ENCODE measurements around the gene NTMT2. TPM values are rescaled to one million over a fixed set of nuclear protein-coding genes. Genes with fewer than 3 reads are reported as not detected.
"Not testable (repeated sequence)": the region's sequence is repeated elsewhere in the genome, so short reads cannot be mapped to it uniquely, and the experiment has no call there.

NTMT2 gene
- total RNA-seq, 1 donor from 2014 or later: not detected

- no peak overlapping the region for H3K4me3 Mint-ChIP-seq
- no peaks in the 10 kb centered on the region for H3K27me3 Mint-ChIP-seq (ENCODE audit: low read depth)
- H3K4me1 Mint-ChIP-seq: peaks cover 5% of the 10 kb centered on the region
- H3K27ac Mint-ChIP-seq: no peak overlapping the region
- no peak for DNase-seq (ENCODE audit: low spot score in 2 of 2, unreplicated experiment in 2 of 2)
- peaks cover 30% of the 10 kb centered on the region for H3K9me3 Mint-ChIP-seq
- TF ChIP-seq CTCF (IDR thresholded peaks at IDR 0.05; ENCODE audit: unreplicated experiment): no peak
- no peaks in the 10 kb centered on the region for H3K36me3 Mint-ChIP-seq
Measured at GRCh38 chr1:170157820-170158219, 12.1 kb downstream of the NTMT2 start.

GRCh38 chr1:170162459-170163246 is 16.9 kb downstream of the NTMT2 start:
- Mint-ChIP-seq H3K4me1 (peaks cover 24% of the 10 kb centered on the region), H3K9me3 (peaks cover 16% of the 10 kb centered on the region), H3K36me3 (no peaks in the 10 kb centered on the region), H3K27me3 (ENCODE audit: low read depth) (no peaks in the 10 kb centered on the region), H3K4me3 (no peak overlapping the region), H3K27ac (peak overlapping the region; percentile 64)
- no peak for TF ChIP-seq CTCF (IDR thresholded peaks at IDR 0.05; ENCODE audit: unreplicated experiment)
- DNase-seq (ENCODE audit: low spot score in 2 of 2, unreplicated experiment in 2 of 2): no peak

- no peak for DNase-seq (ENCODE audit: low spot score in 2 of 2, unreplicated experiment in 2 of 2)
- H3K4me3 Mint-ChIP-seq: no peak overlapping the region
- H3K27ac Mint-ChIP-seq: peak overlapping the region; percentile 22
- no peak for TF ChIP-seq CTCF (IDR thresholded peaks at IDR 0.05; ENCODE audit: unreplicated experiment)
- peaks cover 33% of the 10 kb centered on the region for H3K4me1 Mint-ChIP-seq
- H3K36me3 Mint-ChIP-seq: no peaks in the 10 kb centered on the region
- H3K9me3 Mint-ChIP-seq: peaks cover 4% of the 10 kb centered on the region
- no peaks in the 10 kb centered on the region for H3K27me3 Mint-ChIP-seq (ENCODE audit: low read depth)
Measured at GRCh38 chr1:170164103-170164763, 18.5 kb downstream of the NTMT2 start.

GRCh38 chr1:170166518-170167180 is 20.9 kb downstream of the NTMT2 start:
- no peak for TF ChIP-seq CTCF (IDR thresholded peaks at IDR 0.05; ENCODE audit: unreplicated experiment)
- Mint-ChIP-seq H3K27ac (no peak overlapping the region), H3K36me3 (peaks cover 5% of the 10 kb centered on the region), H3K4me1 (peaks cover 33% of the 10 kb centered on the region), H3K27me3 (ENCODE audit: low read depth) (no peaks in the 10 kb centered on the region), H3K9me3 (peaks cover 20% of the 10 kb centered on the region), H3K4me3 (no peak overlapping the region)
- DNase-seq (ENCODE audit: low spot score in 2 of 2, unreplicated experiment in 2 of 2): no peak

GRCh38 chr1:170168265-170168664 is 22.5 kb downstream of the NTMT2 start:
- TF ChIP-seq CTCF (IDR thresholded peaks at IDR 0.05; ENCODE audit: unreplicated experiment): no peak
- H3K4me1 Mint-ChIP-seq: peaks cover 24% of the 10 kb centered on the region
- no peak overlapping the region for H3K4me3 Mint-ChIP-seq
- H3K27ac Mint-ChIP-seq: peak overlapping the region; percentile 68
- H3K27me3 Mint-ChIP-seq (ENCODE audit: low read depth): no peaks in the 10 kb centered on the region
- DNase-seq (ENCODE audit: low spot score in 2 of 2, unreplicated experiment in 2 of 2): no peak
- H3K36me3 Mint-ChIP-seq: peaks cover 13% of the 10 kb centered on the region
- H3K9me3 Mint-ChIP-seq: peaks cover 33% of the 10 kb centered on the region

- Mint-ChIP-seq H3K36me3 (peaks cover 16% of the 10 kb centered on the region), H3K9me3 (peaks cover 37% of the 10 kb centered on the region), H3K4me1 (peaks cover 17% of the 10 kb centered on the region)
- not testable (repeated sequence) for H3K27ac Mint-ChIP-seq; H3K27me3 Mint-ChIP-seq (ENCODE audit: low read depth); H3K4me3 Mint-ChIP-seq; DNase-seq (ENCODE audit: low spot score in 2 of 2, unreplicated experiment in 2 of 2)
Measured at GRCh38 chr1:170170513-170170912, 24.8 kb downstream of the NTMT2 start.

Measured in mesothelial cell of epicardium (in vitro differentiated cells).